H1 (cell line): ENCODE data around the gene PRKCH. TPM values are rescaled to one million over a fixed set of nuclear protein-coding genes. Genes with fewer than 3 reads are reported as not detected.

Source experiments
- CTCF ChIA-PET: fragments of 300-600 bp; sonication (Branson Sonifier 250); formaldehyde crosslinking; loops from one replicate; lab custom pipeline; 2021; ENCODE audit not compliant: partially characterized antibody; lab: Charles Lee
- POLR2A ChIA-PET: fragments of 300-600 bp; sonication (Branson Sonifier 250); formaldehyde crosslinking; loops from one replicate; lab custom pipeline; 2021; ENCODE audit warnings: inconsistent platforms; ENCODE audit not compliant: partially characterized antibody; lab: Charles Lee
- DNase-seq, 2 experiments: peaks; one replicate each; pipeline versions ENCODE4 v3.0.0 to v3.0.0-alpha.2; 2010 to 2022; ENCODE audit warnings: low spot score in 2 of 2, low read depth in 1 of 2, mixed read lengths in 1 of 2
- FAIRE-seq: peaks from 2 replicates; lab custom pipeline; 2011; peaks lifted over from hg19 to GRCh38; lab: Jason Lieb, UNC
- H2AFZ ChIP-seq: 2 replicates; pipeline ENCODE4 v1.8.1; 2012; ENCODE audit warnings: low read length, inconsistent platforms
- H2AK5ac ChIP-seq: 2 replicates; pipeline ENCODE4 v1.6.1; 2013; ENCODE audit warnings: low read depth, low read length
- H2BK120ac ChIP-seq: replicated peaks from 2 replicates; pipeline ENCODE3; 2013; ENCODE audit warnings: low read depth, low read length, inconsistent platforms
- H2BK12ac ChIP-seq: 2 replicates; pipeline ENCODE4 v1.6.1; 2013; ENCODE audit warnings: low read depth, low read length
- H2BK15ac ChIP-seq: 2 replicates; pipeline ENCODE4 v1.6.1; 2013; ENCODE audit warnings: low read length
- H2BK20ac ChIP-seq: 2 replicates; pipeline ENCODE4 v1.6.1; 2013; ENCODE audit warnings: low read length
- H2BK5ac ChIP-seq: 2 replicates; pipeline ENCODE4 v1.6.1; 2013; ENCODE audit warnings: low read depth, low read length
- H3K14ac ChIP-seq: 2 replicates; pipeline ENCODE4 v1.6.1; 2013; ENCODE audit warnings: inconsistent platforms; ENCODE audit not compliant: insufficient read length
- H3K18ac ChIP-seq: 2 replicates; pipeline ENCODE4 v1.6.1; 2013; ENCODE audit warnings: low read length; ENCODE audit errors: extremely low read depth
- H3K23ac ChIP-seq: 2 replicates; pipeline ENCODE4 v1.6.1; 2013; ENCODE audit warnings: inconsistent platforms; ENCODE audit not compliant: insufficient read length
- H3K23me2 ChIP-seq: 2 replicates; pipeline ENCODE4 v1.6.1; 2013; ENCODE audit warnings: low read depth, low read length
- H3K27ac ChIP-seq: 2 replicates; pipeline ENCODE4 v1.6.1; 2011; ENCODE audit warnings: low read depth, low read length, inconsistent platforms
- H3K27me3 ChIP-seq, 4 experiments: replicated peaks in 1 of 4; 1 replicate in 1 of 4; 2 replicates in 3 of 4; pipeline versions ENCODE4 v1.6.1 to v1.8.1; 2011 to 2013; ENCODE audit warnings: low read length in 3 of 4, mild to moderate bottlenecking in 3 of 4, inconsistent platforms in 2 of 4, mixed read lengths in 2 of 4, moderate library complexity in 1 of 4; ENCODE audit not compliant: control insufficient read depth in 3 of 4, insufficient read depth in 3 of 4; ENCODE audit errors: extremely low read depth in 1 of 4
- H3K36me3 ChIP-seq, 4 experiments: 2 replicates each; pipeline versions ENCODE4 v1.6.1 to v1.8.1; 2011 to 2013; ENCODE audit warnings: mild to moderate bottlenecking in 4 of 4, low read length in 3 of 4, moderate library complexity in 2 of 4, control low read depth in 1 of 4, inconsistent platforms in 1 of 4; ENCODE audit not compliant: insufficient read depth in 4 of 4, control insufficient read depth in 2 of 4
- H3K4ac ChIP-seq: replicated peaks from 2 replicates; pipeline ENCODE3; 2013; ENCODE audit warnings: low read length, low read depth, mixed read lengths, inconsistent platforms; ENCODE audit not compliant: insufficient read length
- H3K4me1 ChIP-seq, 4 experiments: replicated peaks in 1 of 4; 1 replicate in 1 of 4; 2 replicates in 3 of 4; pipeline versions ENCODE4 v1.6.1 to v1.8.1; 2011 to 2013; ENCODE audit warnings: low read length in 3 of 4, inconsistent platforms in 2 of 4, mixed read lengths in 1 of 4; ENCODE audit not compliant: insufficient read depth in 4 of 4, control insufficient read depth in 3 of 4
- H3K4me2 ChIP-seq, 2 experiments: 2 replicates each; pipeline versions ENCODE4 v1.6.1 to v1.8.1; 2011 to 2013; ENCODE audit warnings: low read depth in 2 of 2, low read length in 2 of 2, control low read depth in 1 of 2, inconsistent platforms in 1 of 2, mild to moderate bottlenecking in 1 of 2; ENCODE audit not compliant: insufficient read depth in 1 of 2
- H3K4me3 ChIP-seq, 4 experiments: fragments of 200-600, 300-600 bp in 1 of 4; sonication (generic), shearing (Covaris generic), sonication (Bioruptor Twin) in 1 of 4; 2 replicates each; pipeline versions ENCODE4 v1.5.1 to v1.8.1; 2011 to 2016; ENCODE audit warnings: low read length in 4 of 4, low read depth in 3 of 4, control low read depth in 2 of 4, inconsistent platforms in 2 of 4, mild to moderate bottlenecking in 2 of 4, mixed read lengths in 1 of 4, moderate library complexity in 1 of 4; ENCODE audit not compliant: insufficient read depth in 2 of 4; ENCODE audit errors: extremely low read depth in 1 of 4
- H3K56ac ChIP-seq: replicated peaks from 2 replicates; pipeline ENCODE3; 2013; ENCODE audit warnings: low read depth, mild to moderate bottlenecking, mixed read lengths, low read length, inconsistent platforms; ENCODE audit not compliant: insufficient read length
- H3K79me1 ChIP-seq: 2 replicates; pipeline ENCODE4 v1.6.1; 2013; ENCODE audit warnings: low read depth, low read length, control low read depth
- H3K79me2 ChIP-seq, 2 experiments: 2 replicates each; pipeline versions ENCODE4 v1.6.1 to v1.8.1; 2012 to 2013; ENCODE audit warnings: low read length in 2 of 2, mild to moderate bottlenecking in 2 of 2, inconsistent platforms in 1 of 2; ENCODE audit not compliant: insufficient read depth in 2 of 2, control insufficient read depth in 1 of 2
- H3K9ac ChIP-seq, 4 experiments: replicated peaks in 1 of 4; 1 replicate in 1 of 4; 2 replicates in 3 of 4; pipeline versions ENCODE4 v1.6.1 to v1.8.1; 2011 to 2013; ENCODE audit warnings: low read depth in 3 of 4, low read length in 3 of 4, control low read depth in 2 of 4, mild to moderate bottlenecking in 2 of 4, moderate library complexity in 2 of 4, inconsistent platforms in 1 of 4; ENCODE audit errors: extremely low read depth in 1 of 4
- H3K9me3 ChIP-seq, 2 experiments: 2 replicates each; pipeline versions ENCODE4 v1.6.1 to v1.8.1; 2012 to 2013; ENCODE audit warnings: mild to moderate bottlenecking in 2 of 2, moderate library complexity in 2 of 2, control low read depth in 1 of 2, inconsistent platforms in 1 of 2, low read depth in 1 of 2, low read length in 1 of 2, mixed read lengths in 1 of 2; ENCODE audit not compliant: insufficient read depth in 2 of 2
- H4K20me1 ChIP-seq, 2 experiments: replicated peaks in 1 of 2; 2 replicates each; pipeline versions ENCODE3 to v1.8.1; 2011 to 2013; ENCODE audit warnings: inconsistent platforms in 2 of 2, low read length in 2 of 2, mild to moderate bottlenecking in 1 of 2; ENCODE audit not compliant: insufficient read depth in 2 of 2, control insufficient read depth in 1 of 2
- H4K5ac ChIP-seq: 2 replicates; pipeline ENCODE4 v1.6.1; 2013; ENCODE audit warnings: low read length, low read depth, mixed read lengths, inconsistent platforms; ENCODE audit not compliant: insufficient read length
- H4K8ac ChIP-seq: 2 replicates; pipeline ENCODE4 v1.8.0; 2013; ENCODE audit warnings: mild to moderate bottlenecking, moderate library complexity, low read length, inconsistent platforms; ENCODE audit not compliant: insufficient read depth; ENCODE audit errors: extremely low read depth
- H4K91ac ChIP-seq: replicated peaks from 2 replicates; pipeline ENCODE3; 2013; ENCODE audit warnings: low read length, mixed read lengths, inconsistent platforms; ENCODE audit not compliant: insufficient read length
- ASH2L ChIP-seq: fragments of 200-600, 300-600 bp; sonication (generic); IDR thresholded peaks from one replicate; pipeline ENCODE4 v1.7.1; 2017; ENCODE audit warnings: low read length
- BCL11A ChIP-seq, 2 experiments: IDR thresholded peaks; one replicate each; pipeline ENCODE4 v1.6.1; 2011; ENCODE audit warnings: low read depth in 2 of 2, low read length in 2 of 2, mild to moderate bottlenecking in 2 of 2
- HDAC2 ChIP-seq, 2 experiments: fragments of 300-600 bp in 1 of 2; sonication (generic) in 1 of 2; IDR thresholded peaks; 2 replicates each; pipeline ENCODE4 v1.6.1; 2011 to 2012; ENCODE audit warnings: low read depth in 2 of 2, low read length in 2 of 2, mild to moderate bottlenecking in 2 of 2, moderate library complexity in 2 of 2, borderline replicate concordance in 1 of 2, inconsistent platforms in 1 of 2
- MAFK ChIP-seq: IDR thresholded peaks from 2 replicates; pipeline ENCODE4 v1.6.1; 2012; ENCODE audit warnings: low read depth, mild to moderate bottlenecking, improper control_type of control experiment, low read length
- RAD21 ChIP-seq, 2 experiments: IDR thresholded peaks in 1 of 2; conservative IDR thresholded peaks in 1 of 2; 2 replicates each; pipeline ENCODE4 v1.6.1; 2011; ENCODE audit warnings: low read depth in 2 of 2, low read length in 2 of 2, improper control_type of control experiment in 1 of 2, inconsistent platforms in 1 of 2, mild to moderate bottlenecking in 1 of 2, moderate library complexity in 1 of 2
- WGBS, 2 experiments: shearing (Covaris generic) in 1 of 2; methylation state at CpG; one replicate each; pipeline versions ENCODE4 v1.1.6 to v1.1.7; 2013 to 2015; ENCODE audit warnings: low lambda C conversion rate in 2 of 2, mixed read lengths in 2 of 2, inconsistent platforms in 1 of 2, low coverage in 1 of 2, missing lambda C conversion rate in 1 of 2; ENCODE audit not compliant: insufficient replicate concordance in 2 of 2, insufficient coverage in 1 of 2, insufficient read length in 1 of 2; ENCODE audit errors: extremely low coverage in 1 of 2, missing lambda C conversion rate in 1 of 2; 5-methylcytosine and 5-hydroxymethylcytosine counted together
- polyA plus RNA-seq, 7 experiments: library from polyadenylated mRNA; depleted of rRNA in 3 of 7; stranded (reverse) in 5 of 7; unstranded in 2 of 7; fragments of >200 nt in 5 of 7; fragments of 200-250 nt in 2 of 7; gene quantifications; 1 replicate in 5 of 7; 2 replicates in 1 of 7; 4 replicates in 1 of 7; pipeline versions ENCODE4 v1.2.1 to v1.2.3, GENCODE V29; 2011 to 2013; ENCODE audit warnings: missing spikeins in 2 of 7, mixed read lengths in 2 of 7
- total RNA-seq: library from RNA; stranded (reverse); fragmentation: NEBNext Ultra II Directional; extraction: Animal tissue kit (Norgen Biotek cat#: 25700); gene quantifications from 2 replicates; pipeline ENCODE4 v1.2.1, GENCODE V29; 2021
- TF ChIP-seq, protein P1 (sequence below): IDR thresholded peaks from 2 replicates; pipeline ENCODE4 v1.6.1; 2011; ENCODE audit warnings: low read depth, mild to moderate bottlenecking, low read length; ENCODE audit not compliant: insufficient read depth

The PRKCH gene
- total and polyA plus RNA-seq, 2 of the 8 experiments (the other 6 are each of a cell fraction or from before 2014, with no cell fraction given): 6.4 to 7.0 TPM

DNA sequence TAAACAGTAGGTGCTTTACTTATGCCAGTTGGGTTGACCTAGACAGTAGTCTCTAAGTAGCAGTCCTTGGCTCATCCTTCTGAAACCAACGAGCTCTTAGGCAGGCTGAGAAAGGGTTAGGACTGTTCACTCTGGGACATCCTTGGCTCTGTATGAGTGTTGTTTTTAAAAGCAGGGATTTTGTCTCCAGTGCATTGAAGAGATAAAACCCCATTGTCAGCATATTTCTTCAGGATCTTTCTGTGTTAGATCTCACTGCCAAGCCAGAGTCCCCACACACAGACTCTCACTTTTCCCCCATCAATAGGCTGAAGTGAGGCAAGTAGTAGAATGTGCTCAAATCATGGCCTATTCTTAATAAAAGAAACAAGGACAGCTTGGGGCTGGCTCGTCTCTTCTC lies 250.5 kb downstream of the PRKCH start:
- DNase-seq (no peak), FAIRE-seq (no peak)
- Histone ChIP-seq H3K23me2 (peaks cover 7% of the 10 kb centered on the region; the same call in 1 of the 2 replicates), H2BK20ac (no peak overlapping the region), H3K18ac (no peak overlapping the region), H2BK15ac (no peak overlapping the region), H3K14ac (no peak overlapping the region), H4K20me1 (no peaks in the 10 kb centered on the region), H2BK120ac (no peak overlapping the region), H3K4me3 (no peak overlapping the region), H4K91ac (no peak overlapping the region), H3K9me3 (no peaks in the 10 kb centered on the region), H4K5ac (no peak overlapping the region), H3K27ac (no peak overlapping the region), H3K27me3 (peaks cover 0 to 6% (median 2%) of the 10 kb centered on the region in 4 experiments; a peak in 4 of 7 replicates), H2BK5ac (no peak overlapping the region), H3K36me3 (no peaks in the 10 kb centered on the region), H4K8ac (no peak overlapping the region), H2AFZ (no peak overlapping the region), H3K4ac (no peak overlapping the region), H3K4me1 (peaks cover 6 to 15% (median 13%) of the 10 kb centered on the region in 4 experiments), H3K9ac (no peak overlapping the region), H3K4me2 (no peak overlapping the region), H3K79me2 (no peaks in the 10 kb centered on the region), H3K23ac (no peak overlapping the region), H3K79me1 (no peaks in the 10 kb centered on the region), H3K56ac (no peak overlapping the region), H2AK5ac (no peak overlapping the region), H2BK12ac (no peak overlapping the region)
- TF ChIP-seq MAFK (peak; percentile 10; the same call in 1 of the 2 replicates), BCL11A (IDR thresholded peaks at IDR 0.05; ENCODE audit: low read depth in 2 of 2, low read length in 2 of 2) (no peak), RAD21 (IDR thresholded peaks at IDR 0.05 in 1 of 2, conservative IDR thresholded peaks at IDR 0.05 in 1 of 2; ENCODE audit: low read depth in 2 of 2, low read length in 2 of 2) (no peak), ASH2L (no peak), HDAC2 (IDR thresholded peaks at IDR 0.05; ENCODE audit: borderline replicate concordance in 1 of 2, low read depth in 2 of 2, low read length in 2 of 2) (no peak)
- TF ChIP-seq, protein P1, sequence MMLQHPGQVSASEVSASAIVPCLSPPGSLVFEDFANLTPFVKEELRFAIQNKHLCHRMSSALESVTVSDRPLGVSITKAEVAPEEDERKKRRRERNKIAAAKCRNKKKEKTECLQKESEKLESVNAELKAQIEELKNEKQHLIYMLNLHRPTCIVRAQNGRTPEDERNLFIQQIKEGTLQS: no peak
- ChIA-PET POLR2A (no interaction called here), CTCF (interaction anchor here (1.2 to 1.8 kb wide), 4 partner anchors 9 to 275 kb away, joined by 3 to 5 read pairs (median 4); no protein-coding TSS in a partner anchor)
- WGBS, 2 experiments: 92% methylated on average over 2 of the region's 2 CpGs; no CpG with 5 or more reads in 1 of the 2 experiments
